SH-SY5Y (cell line): ENCODE results near the gene VWA3A.

Experiments used
- GATA2 ChIP-seq: IDR thresholded peaks from 2 replicates; pipeline ENCODE4 v1.6.1; 2011; ENCODE audit warnings: mild to moderate bottlenecking, low read depth, low read length
- GATA3 ChIP-seq: IDR thresholded peaks from 2 replicates; pipeline ENCODE4 v1.6.1; 2011; ENCODE audit warnings: low read depth, mild to moderate bottlenecking, low read length, moderate library complexity

The VWA3A gene

GRCh38 chr16:22184615-22184968, 92.3 kb downstream of the VWA3A start:
- TF ChIP-seq GATA3 (no peak), GATA2 (no peak)

- no peak for TF ChIP-seq GATA2
- no peak for TF ChIP-seq GATA3
Observed at GRCh38 chr16:22186517-22186916, 94.2 kb downstream of the VWA3A start.

DNA sequence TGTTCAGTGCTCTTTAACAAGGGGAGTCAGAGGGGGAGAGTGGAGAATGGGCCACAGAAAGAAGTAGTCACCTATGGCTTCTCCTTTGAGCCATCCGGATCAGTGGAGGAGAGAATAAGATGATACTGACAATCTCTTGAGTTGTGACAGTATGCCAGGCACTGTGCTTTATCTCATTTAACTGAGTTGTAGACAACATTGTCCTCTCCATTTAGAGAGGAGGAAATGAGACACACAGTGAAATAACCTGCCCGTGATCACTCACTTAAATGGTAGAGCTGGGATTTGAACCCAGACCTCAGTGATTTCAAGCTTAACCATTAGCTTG, 95.9 kb downstream of the VWA3A start:
- no peak for TF ChIP-seq GATA3
- no peak for TF ChIP-seq GATA2

DNA sequence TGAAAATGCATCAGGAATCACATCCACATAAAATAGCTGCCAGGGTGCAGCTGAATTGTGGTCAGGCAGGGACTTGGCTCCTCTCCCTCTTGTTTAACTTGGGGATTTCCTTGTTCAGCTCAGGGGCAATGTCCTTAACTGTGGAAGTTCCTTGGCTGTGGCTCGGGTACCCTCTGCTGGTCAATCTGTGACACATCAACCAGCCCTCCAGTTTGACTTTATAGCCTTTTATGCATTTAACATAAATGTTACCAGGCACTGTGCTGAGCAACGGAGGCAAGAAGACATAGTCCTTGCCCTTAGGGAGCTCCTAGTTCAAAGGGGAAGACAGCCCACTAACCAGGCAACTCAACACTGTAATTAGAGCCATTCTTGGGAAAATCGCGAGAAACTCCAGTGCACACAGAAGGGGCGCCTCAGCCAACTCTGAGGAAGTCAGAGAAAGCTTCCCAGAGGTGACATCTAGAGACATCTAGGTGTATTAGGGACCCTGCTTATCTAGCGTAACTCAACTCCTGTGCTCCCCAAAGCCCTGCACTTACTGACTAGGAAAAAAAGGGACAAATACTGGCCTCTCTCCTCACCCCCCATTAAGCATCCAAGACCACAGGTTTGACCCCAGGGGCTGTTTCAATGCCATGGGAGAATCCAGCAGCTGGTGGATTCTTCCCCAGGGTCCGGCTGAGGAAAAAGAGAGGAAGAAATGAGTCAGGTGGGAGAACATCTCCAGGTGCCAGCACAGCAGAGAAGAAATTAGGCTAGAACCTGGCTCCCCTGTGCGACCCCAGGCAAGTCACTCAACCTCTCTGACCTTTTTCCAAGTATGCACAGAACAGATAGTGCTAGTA, 96.5 kb downstream of the VWA3A start:
- no peak for TF ChIP-seq GATA3
- no peak for TF ChIP-seq GATA2

- TF ChIP-seq GATA2, result peak; percentile 83
- TF ChIP-seq GATA3, result no peak
Observed at GRCh38 chr16:22189473-22190080, 97.2 kb downstream of the VWA3A start.

- TF ChIP-seq GATA3, result no peak
- TF ChIP-seq GATA2, result no peak
Observed at GRCh38 chr16:22190081-22190775, 97.9 kb downstream of the VWA3A start.

- no peak for TF ChIP-seq GATA2
- TF ChIP-seq GATA3, result no peak
Observed at GRCh38 chr16:22190776-22191531, 98.6 kb downstream of the VWA3A start.

DNA sequence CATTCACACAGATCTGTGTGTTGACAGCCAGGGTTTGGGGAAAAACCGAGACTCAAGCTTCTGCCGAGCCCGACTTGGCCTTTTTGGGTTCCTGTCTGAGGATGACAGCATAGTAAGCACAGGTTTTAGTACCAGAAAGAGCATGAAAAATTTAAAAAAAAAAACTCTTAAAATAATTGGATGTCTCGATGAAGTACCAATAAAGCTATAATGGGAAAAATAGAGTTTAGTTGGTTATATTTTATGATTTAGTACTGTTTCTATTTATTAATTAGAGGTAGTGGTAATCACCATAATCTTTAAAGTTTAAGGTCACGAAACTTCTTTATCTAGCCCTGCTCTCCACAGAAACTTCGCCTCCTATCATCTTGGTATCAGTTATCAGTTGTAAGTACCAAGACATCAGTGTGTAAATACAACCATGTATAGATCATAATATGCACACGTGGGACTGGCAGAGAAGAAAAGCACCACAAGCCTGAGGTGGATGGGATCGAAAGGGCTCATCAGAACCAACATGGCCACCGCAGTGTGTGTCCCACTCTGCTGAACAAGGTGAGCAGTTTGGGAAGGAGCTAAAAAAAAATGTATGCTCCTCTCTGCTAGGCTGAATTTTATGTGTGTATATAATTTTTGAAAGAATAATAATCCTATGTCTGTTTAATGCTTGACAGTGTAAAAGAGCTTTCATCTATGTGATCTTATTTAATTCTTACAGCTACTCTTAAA, 99.4 kb downstream of the VWA3A start:
- no peak for TF ChIP-seq GATA3
- no peak for TF ChIP-seq GATA2

DNA sequence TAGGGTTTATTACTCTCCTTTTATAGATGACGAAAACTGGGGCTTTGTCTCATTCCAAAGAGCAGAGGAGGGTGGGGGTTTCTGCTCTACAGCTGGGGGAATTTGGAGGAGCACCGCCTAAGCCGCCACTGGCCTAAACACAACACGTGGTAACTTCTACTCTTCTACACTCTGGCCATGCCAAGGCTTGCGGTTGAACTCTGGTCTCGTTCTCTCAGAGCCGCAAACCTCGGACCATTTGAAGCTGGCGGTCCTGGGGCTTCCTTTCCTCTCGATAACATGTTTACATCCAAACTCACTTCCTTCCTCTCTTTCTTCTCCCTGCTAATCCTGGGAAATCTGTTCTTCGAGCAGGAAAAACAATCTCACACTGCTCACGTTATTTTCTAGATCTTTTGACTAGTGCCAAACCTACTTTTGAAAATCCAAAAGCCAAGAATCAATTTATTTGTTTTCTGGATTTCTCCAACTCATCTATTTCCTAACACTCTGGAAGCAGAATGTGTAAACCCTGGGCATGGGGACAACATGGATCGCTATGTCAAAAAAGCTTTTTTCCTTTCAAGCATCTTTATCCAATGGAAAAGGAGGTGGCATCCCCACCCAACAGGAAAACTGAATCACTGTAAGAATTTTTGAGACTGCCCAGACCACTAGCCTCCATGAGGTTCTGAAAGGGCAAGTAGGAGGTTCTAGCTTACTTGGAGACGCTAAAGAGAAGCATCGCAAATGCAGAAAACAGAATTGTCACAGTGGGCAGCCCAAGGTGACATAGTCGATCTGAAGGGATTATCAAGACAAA, 100.1 kb downstream of the VWA3A start:
- TF ChIP-seq GATA3, result no peak
- no peak for TF ChIP-seq GATA2

GRCh38 chr16:22193063-22193411, 100.7 kb downstream of the VWA3A start:
- TF ChIP-seq GATA2, result no peak
- no peak for TF ChIP-seq GATA3

DNA sequence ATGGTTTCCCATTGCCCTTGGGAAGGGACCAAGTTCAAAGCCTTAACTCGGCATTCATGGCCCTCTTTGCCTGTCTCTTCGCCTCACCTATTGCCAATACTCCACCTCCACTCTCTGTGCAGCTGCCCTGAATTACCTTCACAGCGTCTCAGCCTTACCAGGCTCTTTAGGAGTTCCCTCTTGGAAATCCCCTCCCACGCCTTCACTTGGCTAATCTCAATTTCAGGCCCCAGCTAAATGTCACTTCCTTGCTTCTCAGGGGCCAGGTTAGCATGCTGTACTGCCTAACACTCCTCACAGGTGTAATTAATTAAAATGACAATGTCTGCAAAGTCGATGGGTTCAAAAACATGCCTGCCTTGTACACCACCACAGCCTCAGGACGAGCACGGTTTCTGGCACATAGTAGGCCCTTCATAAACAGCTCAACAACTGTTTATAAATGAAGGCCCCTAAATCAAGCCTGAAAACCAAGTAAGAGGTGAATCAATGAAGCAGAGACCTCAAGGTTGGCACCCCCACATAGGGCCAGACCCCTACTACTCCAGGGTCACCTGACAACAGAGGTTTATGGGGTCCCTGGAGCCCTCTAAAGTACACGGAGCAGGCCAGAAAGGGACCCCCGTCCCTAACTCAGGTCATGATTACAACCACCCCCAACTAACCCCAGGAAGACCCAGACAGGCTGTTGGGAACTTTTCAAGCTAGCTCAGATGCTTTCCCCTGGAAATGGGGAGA, 102.5 kb downstream of the VWA3A start:
- TF ChIP-seq GATA3, result no peak
- no peak for TF ChIP-seq GATA2

DNA sequence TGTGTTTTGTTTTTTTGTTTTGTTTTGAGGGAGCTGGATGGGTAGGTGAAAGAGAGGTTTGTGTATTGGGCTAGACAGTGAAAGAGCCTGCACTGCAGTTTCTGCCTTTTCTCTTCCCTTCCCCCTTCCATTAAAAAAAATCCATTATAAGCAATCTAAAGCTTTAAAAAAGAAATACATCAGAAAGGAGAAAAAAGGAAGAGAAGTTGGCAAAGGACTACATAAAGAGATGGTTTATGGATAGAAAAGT, 103.0 kb downstream of the VWA3A start:
- no peak for TF ChIP-seq GATA2
- no peak for TF ChIP-seq GATA3
